Subcutaneous abdominal adipose tissue (tissue), 5 donors: ENCODE results near the gene SYNRG.
A peak's percentile ranks its signal among the peaks of the same experiment; 100 is the strongest.

Experiments
- H3K27ac ChIP-seq: one replicate; pipeline ENCODE4 v1.7.0; 2013; ENCODE audit warnings: low read depth, mild to moderate bottlenecking, inconsistent platforms, low read length, moderate library complexity
- H3K27me3 ChIP-seq, 5 donors: one replicate each; pipeline ENCODE4 v1.7.0; 2013; ENCODE audit warnings: low read length in 5 of 5, inconsistent platforms in 1 of 5; ENCODE audit not compliant: control insufficient read depth in 5 of 5, insufficient read depth in 4 of 5
- H3K36me3 ChIP-seq, 5 donors: one replicate each; pipeline ENCODE4 v1.7.0; 2013; ENCODE audit warnings: low read length in 5 of 5; ENCODE audit not compliant: control insufficient read depth in 5 of 5, insufficient read depth in 5 of 5
- H3K4me1 ChIP-seq, 5 donors: one replicate each; pipeline ENCODE4 v1.7.0; 2013; ENCODE audit warnings: low read length in 5 of 5, mild to moderate bottlenecking in 3 of 5, moderate library complexity in 1 of 5; ENCODE audit not compliant: control insufficient read depth in 5 of 5, insufficient read depth in 5 of 5
- H3K4me3 ChIP-seq, 5 donors: one replicate each; pipeline ENCODE4 v1.7.0; 2013; ENCODE audit warnings: low read length in 5 of 5, low read depth in 1 of 5
- H3K9ac ChIP-seq, 5 donors: one replicate each; pipeline ENCODE4 v1.7.0; 2013; ENCODE audit warnings: low read length in 5 of 5, mild to moderate bottlenecking in 4 of 5, moderate library complexity in 3 of 5
- H3K9me3 ChIP-seq, 5 donors: one replicate each; pipeline ENCODE4 v1.7.0; 2013; ENCODE audit warnings: low read length in 5 of 5; ENCODE audit not compliant: control insufficient read depth in 5 of 5
- donor health status: healthy.
- donor health status: healthy.
- donor health status: healthy.
- donor health status: healthy.
- donor health status: healthy.

The SYNRG gene

DNA sequence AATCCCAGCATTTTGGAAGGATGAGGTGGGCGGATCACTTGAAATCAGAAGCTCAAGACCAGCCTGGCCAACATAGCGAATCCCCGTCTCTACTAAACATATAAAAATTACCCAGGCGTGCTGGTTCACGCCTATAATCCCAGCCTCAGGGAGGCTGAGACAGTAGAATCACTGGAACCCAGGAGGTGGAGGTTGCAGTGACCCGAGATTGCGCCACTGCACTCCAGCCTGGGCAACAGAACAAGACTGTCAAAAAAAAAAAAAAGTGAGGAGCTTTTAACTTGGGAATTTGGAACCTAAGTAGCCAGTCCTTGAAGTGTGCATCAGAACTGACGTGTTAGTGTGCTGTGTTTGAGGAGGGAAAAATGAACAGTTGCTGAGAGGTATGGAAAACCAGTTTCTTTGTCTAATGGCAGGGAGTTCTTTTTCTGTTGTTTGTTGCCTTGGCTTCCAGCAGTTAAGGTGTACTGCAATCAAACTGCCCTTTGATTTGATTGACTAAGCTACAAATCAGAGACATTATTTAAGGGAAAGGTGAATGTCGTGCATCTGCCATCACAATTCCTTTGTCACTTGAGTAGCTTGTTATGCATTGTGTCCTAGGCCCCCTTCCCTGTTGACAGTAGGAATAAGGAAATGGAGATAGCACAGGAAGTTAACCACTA lies 128.1 kb downstream of the SYNRG start:
- peak overlapping the region; percentile 88 for H3K27ac ChIP-seq
- H3K27me3 ChIP-seq = no peaks in the 10 kb centered on the region
- H3K36me3 ChIP-seq = peaks cover 0 to 24% (median 7%) of the 10 kb centered on the region in 5 donors
- H3K4me3 ChIP-seq = no peak overlapping the region
- no peak overlapping the region for H3K9ac ChIP-seq
- peaks cover 18 to 81% (median 57%) of the 10 kb centered on the region in 5 donors for H3K4me1 ChIP-seq
- no peaks in the 10 kb centered on the region for H3K9me3 ChIP-seq

DNA sequence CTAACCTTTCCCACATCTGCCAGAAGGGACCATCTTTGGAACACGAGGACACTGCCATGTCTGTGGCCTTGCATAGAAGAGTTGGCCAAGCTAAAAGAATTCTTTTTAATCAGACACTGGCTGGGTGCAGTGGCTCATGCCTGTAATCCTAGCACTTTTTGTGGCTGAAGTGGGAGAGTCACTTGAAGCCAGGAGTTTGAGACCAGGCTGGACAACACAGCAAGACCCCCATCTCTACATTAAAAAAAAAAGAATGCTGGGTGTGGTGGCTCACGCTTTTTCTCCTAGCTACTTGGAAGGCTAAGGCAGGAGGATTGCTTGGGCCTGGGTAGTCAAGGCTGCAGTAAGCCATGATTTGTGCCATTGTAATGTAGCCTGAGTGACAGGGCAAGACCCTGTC lies 128.8 kb downstream of the SYNRG start:
- H3K27ac ChIP-seq = peak overlapping the region; percentile 88
- peaks cover 19 to 79% (median 61%) of the 10 kb centered on the region in 5 donors for H3K4me1 ChIP-seq

DNA sequence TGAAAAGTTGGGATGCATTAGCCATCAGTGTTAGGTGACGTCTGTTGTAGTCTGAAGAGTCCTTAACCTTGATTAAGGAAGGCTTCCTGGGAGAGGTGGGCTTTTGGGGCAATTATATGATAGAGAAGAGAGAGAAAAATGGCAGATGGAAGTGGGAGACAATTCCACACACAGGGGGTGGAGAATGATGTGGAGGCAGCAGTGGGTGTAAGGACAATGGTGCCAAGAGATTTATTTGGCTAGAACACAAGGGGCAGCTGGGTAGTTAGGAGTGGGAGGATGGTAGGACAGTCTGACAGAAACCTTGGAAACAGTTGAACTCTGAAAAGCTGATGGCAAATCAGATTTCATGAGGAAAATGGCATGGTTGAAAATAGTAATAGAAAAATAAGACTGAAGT lies 130.2 kb downstream of the SYNRG start:
- Histone ChIP-seq H3K4me1 (peaks cover 19 to 79% (median 61%) of the 10 kb centered on the region in 5 donors), H3K36me3 (peaks cover 5 to 35% (median 17%) of the 10 kb centered on the region in 5 donors)

More for the DNA sequence above, 128.8 kb downstream of the SYNRG start:
- Histone ChIP-seq H3K36me3 (peaks cover 0 to 28% (median 9%) of the 10 kb centered on the region in 5 donors), H3K9ac (no peak overlapping the region), H3K9me3 (no peaks in the 10 kb centered on the region), H3K4me3 (no peak overlapping the region), H3K27me3 (no peaks in the 10 kb centered on the region)

DNA sequence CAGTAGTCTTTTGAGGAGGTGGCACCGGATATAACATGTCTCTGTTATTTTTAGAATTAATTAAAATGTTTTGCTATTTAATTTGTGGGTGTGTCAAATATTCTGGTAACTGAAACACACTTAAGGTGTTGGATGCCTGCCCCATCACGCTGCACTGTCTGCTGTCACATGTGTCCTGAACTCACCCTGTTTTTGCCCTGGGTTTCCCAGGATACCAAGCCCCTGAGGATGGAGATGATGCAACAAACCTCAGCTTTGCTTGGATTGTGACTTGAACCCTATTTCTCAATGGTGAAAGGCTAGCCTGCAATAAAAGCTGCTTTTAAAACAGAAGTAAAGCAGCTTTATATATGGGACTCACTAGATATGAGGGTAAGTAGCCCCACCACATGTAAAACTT lies 131.0 kb downstream of the SYNRG start:
- Histone ChIP-seq H3K36me3 (peaks cover 11 to 43% (median 26%) of the 10 kb centered on the region in 5 donors), H3K27me3 (no peaks in the 10 kb centered on the region)

More for the DNA sequence above, 130.2 kb downstream of the SYNRG start:
- no peaks in the 10 kb centered on the region for H3K27me3 ChIP-seq
- H3K9ac ChIP-seq = no peak overlapping the region
- H3K27ac ChIP-seq = peak overlapping the region; percentile 88
- H3K4me3 ChIP-seq = no peak overlapping the region
- no peaks in the 10 kb centered on the region for H3K9me3 ChIP-seq

DNA sequence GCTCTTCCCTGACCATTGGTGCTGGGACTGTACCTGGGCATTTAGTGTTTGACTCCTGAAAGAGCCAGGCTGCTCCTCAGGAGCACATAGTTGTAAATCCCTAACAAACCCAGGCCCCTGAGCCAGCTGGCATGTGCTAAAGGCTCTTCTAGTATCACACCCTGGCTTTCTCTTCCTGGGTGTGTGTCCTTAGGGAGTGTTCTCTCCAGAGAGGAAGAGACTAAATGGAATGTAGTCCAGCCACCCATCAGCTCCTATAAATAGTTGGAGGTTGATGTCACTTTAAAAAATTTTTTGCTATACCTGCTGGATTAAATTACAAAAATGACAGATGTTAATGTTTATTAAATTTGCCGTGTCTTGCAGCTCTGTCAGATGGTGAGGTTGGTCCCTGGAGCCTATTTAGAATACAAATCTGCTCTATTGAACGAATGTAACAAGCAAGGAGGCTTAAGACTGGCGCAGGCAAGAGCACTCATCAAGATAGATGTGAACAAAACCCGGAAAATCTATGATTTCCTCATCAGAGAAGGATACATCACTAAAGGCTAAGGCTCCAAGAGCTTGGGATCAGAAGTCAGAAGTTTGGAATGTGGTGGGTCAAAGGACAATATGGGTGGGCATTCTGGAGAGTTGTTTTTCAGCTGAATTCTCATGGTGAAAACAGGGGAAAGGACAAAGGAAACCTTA lies 132.6 kb downstream of the SYNRG start:
- H3K4me3 ChIP-seq = peak overlapping the region in 1 of 5 donors; percentile 32
- peaks cover 10 to 56% (median 45%) of the 10 kb centered on the region in 5 donors for H3K4me1 ChIP-seq

More for the DNA sequence above, 131.0 kb downstream of the SYNRG start:
- peaks cover 14 to 72% (median 55%) of the 10 kb centered on the region in 5 donors for H3K4me1 ChIP-seq
- peak overlapping the region; percentile 88 for H3K27ac ChIP-seq
- H3K9me3 ChIP-seq = no peaks in the 10 kb centered on the region
- no peak overlapping the region for H3K9ac ChIP-seq
- no peak overlapping the region for H3K4me3 ChIP-seq

DNA sequence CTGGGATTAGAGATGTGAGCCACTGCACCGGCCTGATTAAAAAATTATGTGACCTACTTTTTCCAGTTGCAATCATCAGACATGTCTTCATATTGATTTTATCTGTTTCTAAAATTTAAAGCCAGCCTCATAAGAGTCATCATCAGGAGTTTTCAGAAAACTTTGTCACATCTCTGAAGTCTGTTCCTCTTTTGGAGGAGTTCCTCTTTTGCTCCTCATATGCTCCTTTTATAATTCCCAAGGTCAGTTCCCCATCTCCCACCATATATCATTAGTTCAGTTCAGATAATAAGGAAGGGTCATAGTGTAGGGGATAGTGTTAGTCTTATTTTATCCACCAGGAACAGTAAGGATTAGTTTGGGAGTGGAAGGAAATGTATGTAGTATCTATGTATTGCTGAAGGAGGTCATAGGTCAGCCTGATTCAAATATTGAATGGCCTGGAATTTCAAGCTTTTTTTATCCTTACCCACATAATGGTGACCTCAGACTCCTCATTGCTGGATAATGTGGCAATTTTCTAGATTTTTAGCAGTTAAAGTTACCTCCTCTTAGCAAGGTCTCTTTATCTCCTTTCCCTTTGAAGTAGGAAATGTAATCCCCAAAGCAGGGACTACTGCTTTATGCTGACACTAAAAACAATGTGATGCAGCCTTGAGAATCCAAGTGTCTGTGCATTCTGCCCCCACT lies 133.3 kb downstream of the SYNRG start:
- no peaks in the 10 kb centered on the region for H3K27me3 ChIP-seq
- peak overlapping the region in 1 of 5 donors; percentile 32 for H3K4me3 ChIP-seq
- peak overlapping the region; percentile 88 for H3K27ac ChIP-seq
- peaks cover 10 to 49% (median 38%) of the 10 kb centered on the region in 5 donors for H3K4me1 ChIP-seq
- H3K9me3 ChIP-seq = no peaks in the 10 kb centered on the region
- H3K9ac ChIP-seq = peak overlapping the region in 4 of 5 donors; percentile 17 to 28 (median 20)
- H3K36me3 ChIP-seq = peaks cover 16 to 56% (median 31%) of the 10 kb centered on the region in 5 donors

More for the DNA sequence above, 132.6 kb downstream of the SYNRG start:
- Histone ChIP-seq H3K9me3 (no peaks in the 10 kb centered on the region), H3K27ac (peak overlapping the region; percentile 88), H3K27me3 (no peaks in the 10 kb centered on the region), H3K9ac (peak overlapping the region in 4 of 5 donors; percentile 17 to 28 (median 20)), H3K36me3 (peaks cover 12 to 52% (median 28%) of the 10 kb centered on the region in 5 donors)

DNA sequence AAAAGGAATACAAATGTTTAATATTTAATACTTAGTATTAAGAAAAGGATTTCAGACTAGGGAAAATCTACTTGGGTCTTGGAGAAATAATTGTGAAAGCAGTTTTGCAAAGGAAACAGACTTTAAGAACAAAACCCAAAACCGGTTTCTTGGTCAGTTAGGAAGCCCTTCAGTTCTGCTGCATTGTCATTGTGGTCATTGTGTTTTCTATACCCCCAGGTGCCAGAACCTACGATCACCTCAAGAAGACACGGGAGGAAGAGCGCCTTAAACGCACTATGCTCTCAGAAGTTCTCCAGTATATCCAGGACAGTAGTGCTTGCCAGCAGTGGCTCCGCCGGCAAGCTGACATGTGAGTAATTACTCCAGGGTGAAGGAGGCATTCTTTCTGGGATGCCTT lies 139.0 kb downstream of the SYNRG start:
- Histone ChIP-seq H3K9me3 (no peaks in the 10 kb centered on the region), H3K27ac (no peak overlapping the region), H3K4me3 (no peak overlapping the region), H3K27me3 (no peaks in the 10 kb centered on the region), H3K4me1 (peaks cover 0 to 4% (median 0%) of the 10 kb centered on the region in 5 donors), H3K36me3 (peaks cover 27 to 74% (median 41%) of the 10 kb centered on the region in 5 donors), H3K9ac (no peak overlapping the region)

DNA sequence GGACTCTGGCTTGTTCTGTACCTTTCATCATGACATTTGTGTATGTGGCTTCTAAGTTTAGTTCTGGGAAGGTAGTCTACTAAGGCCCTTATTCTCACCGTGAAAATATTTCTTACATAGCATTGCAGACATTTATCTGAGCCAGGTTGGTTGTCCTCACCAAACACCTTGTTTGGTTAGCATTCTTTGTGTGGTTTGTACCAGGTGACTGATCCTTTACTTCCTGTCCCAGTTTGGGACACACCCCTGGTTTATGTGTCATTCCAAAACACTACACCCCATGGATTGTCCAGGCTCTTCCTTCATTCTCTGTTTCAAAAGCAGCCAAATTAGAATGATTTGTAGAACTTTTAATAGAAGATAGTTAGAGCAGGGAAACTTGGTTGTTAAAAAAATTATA lies 142.7 kb downstream of the SYNRG start:
- Histone ChIP-seq H3K4me3 (no peak overlapping the region), H3K27me3 (no peaks in the 10 kb centered on the region), H3K9me3 (no peaks in the 10 kb centered on the region), H3K36me3 (peaks cover 15 to 58% (median 33%) of the 10 kb centered on the region in 5 donors), H3K9ac (no peak overlapping the region), H3K27ac (no peak overlapping the region), H3K4me1 (peaks cover 0 to 4% (median 3%) of the 10 kb centered on the region in 5 donors)

DNA sequence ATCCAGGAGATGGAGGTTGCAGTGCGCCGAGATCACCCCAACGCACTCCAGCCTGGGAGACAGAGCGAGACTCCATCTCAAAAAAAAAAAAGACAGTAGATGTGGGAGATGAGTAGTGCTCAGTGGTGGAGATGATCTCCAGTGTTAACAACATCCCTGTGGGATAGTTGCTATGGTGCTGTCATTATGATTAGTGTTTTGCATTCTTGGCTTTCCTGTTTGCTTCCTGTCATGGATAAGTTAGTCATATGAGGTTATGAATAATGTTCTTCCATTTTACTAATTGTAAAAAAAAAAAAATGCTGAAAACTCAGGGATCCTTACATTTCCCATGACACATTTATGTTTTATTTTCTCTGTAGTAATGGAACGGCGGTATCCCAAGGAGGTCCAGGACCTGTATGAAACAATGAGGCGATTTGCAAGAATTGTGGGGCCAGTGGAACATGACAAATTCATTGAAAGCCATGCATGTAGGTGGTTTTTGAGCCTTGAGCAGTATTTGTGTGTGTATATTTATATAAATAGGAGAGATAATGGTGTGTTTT lies 144.1 kb downstream of the SYNRG start:
- Histone ChIP-seq H3K27me3 (no peaks in the 10 kb centered on the region), H3K27ac (no peak overlapping the region), H3K4me1 (peaks cover 0 to 4% (median 0%) of the 10 kb centered on the region in 5 donors), H3K9me3 (no peaks in the 10 kb centered on the region), H3K36me3 (peaks cover 7 to 54% (median 30%) of the 10 kb centered on the region in 5 donors), H3K4me3 (no peak overlapping the region), H3K9ac (no peak overlapping the region)
